PFSK-1 (cell line): Measurements from ENCODE around the gene GTF3C4.

Source experiments
- FOXP2 ChIP-seq: optimal IDR thresholded peaks from 2 replicates; pipeline ENCODE3; 2011; ENCODE audit warnings: borderline replicate concordance, control low read depth, inconsistent platforms; ENCODE audit not compliant: insufficient read depth; ENCODE audit errors: extremely low read length, extremely low read depth
- POLR2AphosphoS5 ChIP-seq: IDR thresholded peaks from 2 replicates; pipeline ENCODE4 v1.6.1; 2012; ENCODE audit warnings: low read depth, mild to moderate bottlenecking, control low read depth, low read length, moderate library complexity
- REST ChIP-seq, 2 experiments: IDR thresholded peaks; 2 replicates each; pipeline versions ENCODE4 v1.6.1 to v1.8.0; 2011 to 2012; ENCODE audit warnings: low read depth in 2 of 2, low read length in 2 of 2, control low read depth in 1 of 2, inconsistent platforms in 1 of 2, mild to moderate bottlenecking in 1 of 2, moderate library complexity in 1 of 2; ENCODE audit not compliant: insufficient read depth in 1 of 2
- SIN3A ChIP-seq: IDR thresholded peaks from 2 replicates; pipeline ENCODE4 v1.6.1; 2012; ENCODE audit warnings: mild to moderate bottlenecking, low read length, moderate library complexity, borderline replicate concordance; ENCODE audit not compliant: insufficient read depth
- TAF1 ChIP-seq: IDR thresholded peaks from 2 replicates; pipeline ENCODE4 v1.6.1; 2012; ENCODE audit warnings: low read length, control low read depth, borderline replicate concordance; ENCODE audit not compliant: insufficient read depth

DNA sequence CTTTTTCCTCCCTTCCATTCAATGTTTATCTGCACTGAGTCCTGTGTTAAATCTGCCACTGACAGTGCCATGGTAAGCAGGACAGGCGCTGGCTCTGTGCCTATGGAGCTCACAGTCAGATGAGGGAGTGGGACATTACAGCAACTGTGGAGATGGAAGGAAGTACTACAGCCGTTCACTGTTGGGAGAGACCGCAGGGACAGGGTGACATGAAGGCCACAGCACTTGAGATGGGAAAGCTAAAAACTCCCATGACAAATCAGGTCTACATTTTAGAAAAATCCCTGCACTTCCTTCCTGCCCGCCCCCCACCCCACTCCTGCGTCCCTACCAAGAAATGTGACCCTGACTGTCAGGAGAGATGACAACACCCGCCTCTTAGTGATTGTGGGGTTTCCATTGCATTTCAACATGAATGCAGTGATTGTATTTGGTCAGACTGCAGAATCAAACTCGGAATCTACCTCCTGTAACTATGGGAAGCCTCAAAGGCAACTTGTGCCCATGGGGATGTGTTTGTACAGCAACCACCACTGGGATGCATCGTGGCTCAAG lies 56.4 kb downstream of the GTF3C4 start:
- no peak for TF ChIP-seq REST (IDR thresholded peaks at IDR 0.05; ENCODE audit: insufficient read depth in 1 of 2, low read depth in 2 of 2, low read length in 2 of 2)
- TF ChIP-seq POLR2AphosphoS5: no peak
- no peak for TF ChIP-seq SIN3A
- no peak for TF ChIP-seq TAF1
- TF ChIP-seq FOXP2: no peak
